HG03521 (cell line): ENCODE data around the gene GZMA.

Source experiments
- ATAC-seq: cut with Tn5 transposase; IDR thresholded peaks from one replicate; pipeline ENCODE4 v1.9.1; 2021; ENCODE audit warnings: mild to moderate bottlenecking, moderate library complexity; ENCODE audit not compliant: unreplicated experiment

The GZMA gene

GRCh38 chr5:55108661-55109060 is 6.2 kb downstream of the GZMA start:
- ATAC-seq, result no peak

- no peak for ATAC-seq
Measured at GRCh38 chr5:55110217-55110616, 7.8 kb downstream of the GZMA start.

- ATAC-seq, result no peak
Measured at GRCh38 chr5:55113327-55113726, 10.9 kb downstream of the GZMA start.

- no peak for ATAC-seq
Measured at GRCh38 chr5:55114061-55114460, 11.6 kb downstream of the GZMA start.

DNA sequence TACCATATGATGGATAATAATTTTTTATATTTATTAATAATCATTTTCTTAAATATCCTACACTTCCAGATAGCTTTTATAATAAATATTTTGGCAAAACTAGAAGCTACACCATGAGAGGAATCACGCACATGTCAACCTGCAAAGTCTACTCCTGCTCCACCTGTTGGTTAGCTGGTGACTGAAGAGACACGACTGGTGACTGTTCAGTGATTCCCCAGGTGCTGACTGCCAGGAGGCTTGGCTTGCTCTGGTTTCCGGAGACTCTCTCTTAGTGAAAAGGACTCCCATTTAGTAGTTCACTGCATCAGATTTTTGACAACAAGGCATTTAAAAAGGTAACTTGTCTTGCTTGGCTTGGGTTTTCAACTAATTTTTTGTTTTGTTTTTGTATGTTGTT is 20.9 kb downstream of the GZMA start:
- ATAC-seq, result no peak

DNA sequence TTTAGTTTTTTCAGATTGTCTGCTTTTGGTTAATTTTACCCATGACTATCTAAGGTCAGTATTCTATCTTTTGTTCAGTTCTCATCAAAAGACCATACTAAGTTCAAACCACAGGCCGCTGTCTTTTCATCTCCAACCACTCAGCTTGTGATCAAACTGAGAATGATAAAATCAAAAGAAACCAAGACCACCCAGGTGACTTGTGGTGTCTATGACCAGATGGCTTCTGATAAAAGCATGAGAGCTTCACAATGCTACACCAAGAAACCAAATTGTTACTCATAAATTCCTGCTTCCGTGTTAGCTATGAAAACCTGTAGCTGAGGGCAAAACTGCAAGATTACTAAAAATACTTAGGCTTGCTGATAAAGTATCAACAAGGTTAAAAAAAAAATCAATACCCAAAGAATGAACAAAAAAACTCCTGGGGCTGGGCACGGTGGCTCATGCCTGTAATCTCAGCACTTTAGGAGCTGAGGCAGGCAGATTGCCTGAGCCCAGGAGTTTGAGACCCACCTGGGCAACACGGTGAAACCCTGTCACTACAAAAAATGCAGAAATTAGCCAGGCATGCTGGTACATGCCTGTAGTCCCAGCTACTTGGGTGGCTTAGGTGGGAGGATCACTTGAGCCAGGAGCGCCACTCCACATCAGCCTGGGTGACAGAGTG is 31.7 kb downstream of the GZMA start:
- no peak for ATAC-seq

DNA sequence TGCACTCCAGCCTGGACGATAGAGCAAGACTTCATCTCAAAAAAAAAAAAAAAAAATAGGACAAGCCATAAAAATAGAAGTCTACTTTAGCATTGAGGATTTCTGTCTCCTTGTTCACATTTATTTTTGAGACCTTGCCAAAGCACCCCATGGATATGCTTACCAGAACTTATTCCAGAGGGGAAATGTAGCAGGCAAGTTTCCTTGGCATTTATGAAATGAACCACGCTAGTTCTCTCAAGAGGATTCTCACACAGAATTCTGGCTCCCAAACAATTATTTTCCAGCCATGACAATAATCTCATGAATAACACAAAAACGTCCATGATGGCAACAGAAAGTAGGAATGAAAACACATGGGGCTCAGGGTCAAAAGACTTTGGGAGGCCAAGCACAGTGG is 34.1 kb downstream of the GZMA start:
- ATAC-seq, result no peak

DNA sequence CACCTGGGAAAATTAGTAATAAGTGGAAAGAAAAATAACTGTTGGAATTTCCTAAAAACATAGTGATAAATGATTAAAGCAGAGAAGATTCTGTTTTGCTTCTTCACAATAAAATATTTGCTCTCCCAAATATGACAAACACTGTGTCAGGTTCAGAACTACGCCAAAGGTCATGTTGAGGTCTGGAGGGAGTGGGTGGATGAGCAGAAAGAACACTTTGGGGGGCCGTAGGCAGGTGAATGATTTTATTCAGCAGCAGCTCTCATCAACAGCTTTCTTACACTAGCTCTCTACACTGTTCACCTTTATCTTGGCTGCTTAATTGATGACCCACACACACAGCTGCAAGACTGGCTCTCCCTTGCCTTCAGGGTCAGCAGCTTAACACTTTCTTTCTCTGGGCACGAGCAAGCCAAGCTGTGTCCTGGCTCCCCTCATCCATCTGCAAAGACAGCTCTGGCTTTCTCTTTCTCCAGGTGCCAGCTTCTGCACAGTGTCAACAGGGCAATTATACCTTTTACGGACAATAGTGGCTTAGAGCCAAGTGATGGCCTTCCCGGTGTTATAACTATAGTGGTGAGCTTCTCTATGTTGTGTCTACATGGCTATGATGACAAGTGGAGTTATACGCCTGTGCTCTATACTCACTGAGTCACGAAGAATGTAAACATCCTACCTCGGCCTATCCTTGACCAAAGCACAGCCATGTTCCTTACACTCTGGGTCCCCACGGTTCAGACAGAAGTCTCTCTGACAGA is 38.6 kb downstream of the GZMA start:
- ATAC-seq, result no peak

DNA sequence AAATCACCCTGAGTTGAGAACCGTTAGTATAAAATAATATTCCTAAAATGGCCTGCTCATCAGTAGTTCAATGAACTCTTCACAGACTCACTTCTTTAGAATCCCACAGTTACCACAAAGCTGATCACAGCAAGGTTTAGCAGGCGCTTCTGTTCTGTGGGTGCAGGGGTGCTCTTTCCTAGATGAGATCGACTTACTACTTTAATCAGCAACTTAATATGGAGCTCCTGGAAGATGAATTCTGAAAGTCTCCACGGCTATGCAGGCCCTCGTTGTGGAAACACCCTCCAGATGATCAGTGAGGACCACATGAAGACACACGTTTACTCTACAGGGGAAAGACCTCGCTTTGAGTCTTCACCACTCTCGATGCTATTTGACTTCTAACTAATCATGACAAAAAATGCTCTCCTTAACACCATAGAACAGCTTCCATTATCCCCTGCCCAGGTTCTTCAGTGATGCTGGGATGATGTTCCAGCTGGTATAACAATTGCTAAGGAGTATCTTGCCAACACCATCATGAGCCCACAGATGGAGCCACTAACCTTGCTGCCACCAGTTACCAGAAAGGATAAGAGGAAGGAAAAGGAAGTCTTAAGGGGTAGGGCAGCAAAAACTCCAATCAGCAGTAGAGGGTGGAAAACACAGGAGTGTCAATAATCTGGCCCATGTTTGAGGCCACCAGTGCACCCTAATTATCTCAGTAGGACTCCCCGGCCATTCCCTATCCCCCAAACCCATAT is 39.7 kb downstream of the GZMA start:
- ATAC-seq, result no peak

- no peak for ATAC-seq
Measured at GRCh38 chr5:55143624-55144023, 41.2 kb downstream of the GZMA start.

DNA sequence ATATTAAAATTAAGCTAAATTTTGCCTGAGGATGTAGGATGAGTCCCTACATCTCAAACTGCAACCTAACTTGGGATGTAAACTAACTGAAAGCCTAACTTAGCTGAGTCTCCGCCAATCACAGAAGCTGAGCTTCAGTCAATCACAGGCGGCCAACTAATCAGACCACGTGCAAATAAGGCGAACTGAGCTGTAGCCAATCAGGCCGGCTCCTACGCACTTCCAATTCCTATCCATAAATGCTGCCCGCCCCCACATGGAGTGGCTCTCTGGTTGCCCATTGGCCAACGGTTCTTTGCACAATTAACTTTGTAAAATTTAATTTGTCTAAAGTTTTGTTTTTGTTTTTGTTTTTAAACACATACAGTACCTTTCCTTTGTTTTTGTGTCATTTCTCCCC is 43.6 kb downstream of the GZMA start:
- ATAC-seq, result no peak

- ATAC-seq, result no peak
Measured at GRCh38 chr5:55146543-55147151, 44.2 kb downstream of the GZMA start.

DNA sequence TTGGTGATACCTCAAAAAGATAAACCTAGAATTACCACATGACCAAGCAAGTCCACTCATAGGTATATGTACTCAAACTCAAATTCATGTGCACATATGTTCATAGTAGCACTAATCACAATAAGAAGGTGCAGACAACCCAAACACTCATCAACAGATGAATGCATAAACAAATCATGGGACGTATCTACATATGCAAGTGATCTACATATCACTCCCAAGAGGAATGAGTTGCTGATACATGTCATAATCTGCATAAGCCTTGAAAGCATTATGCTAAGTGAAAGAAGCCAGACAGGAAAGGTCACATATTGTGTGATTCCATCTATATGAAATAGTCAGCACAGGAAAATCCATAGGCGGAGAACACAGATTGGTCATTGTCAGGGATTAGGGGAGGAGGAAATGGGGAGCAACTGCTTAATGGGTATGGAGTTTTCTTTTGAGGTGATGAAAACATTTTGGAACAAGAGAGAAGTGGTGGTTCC is 46.9 kb downstream of the GZMA start:
- ATAC-seq, result no peak

GRCh38 chr5:55151923-55152842 is 49.7 kb downstream of the GZMA start:
- ATAC-seq, result no peak

DNA sequence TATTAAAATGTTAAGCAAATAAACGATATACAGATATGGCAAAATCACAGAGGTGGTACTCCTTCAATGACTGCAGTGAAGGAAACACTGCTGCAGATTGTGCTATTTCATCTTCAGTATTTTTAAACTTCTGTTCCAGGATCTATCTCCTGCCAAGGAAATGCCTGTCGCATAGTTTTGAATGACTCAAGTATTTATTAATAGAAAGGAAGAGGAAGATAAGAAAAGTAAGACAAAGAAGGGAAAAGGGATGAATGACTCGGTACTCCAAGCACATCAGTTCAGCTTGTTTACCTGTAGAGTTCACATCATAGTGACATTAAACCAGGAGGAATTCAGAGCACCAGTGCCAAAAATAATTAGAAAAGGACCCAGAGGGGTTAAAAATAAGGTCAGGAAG is 52.4 kb downstream of the GZMA start:
- ATAC-seq, result no peak
